Measurements from ENCODE around the gene BCR. TPM values are rescaled to one million over a fixed set of nuclear protein-coding genes. Genes with fewer than 3 reads are reported as not detected.

BCR gene
- total and polyA plus RNA-seq, 2 of the 4 experiments (the other 2 are of a cell fraction), result 28.9 to 44.6 TPM

- H3K4me3 ChIP-seq (ENCODE audit: insufficient read depth, low read depth, low read length), result no peak overlapping the region
- H3K9me1 ChIP-seq (ENCODE audit: insufficient read depth, low read length), result peaks cover 29% of the 10 kb centered on the region
- H3K4me2 ChIP-seq (ENCODE audit: low read depth, low read length), result no peak overlapping the region
- H4K8ac ChIP-seq (ENCODE audit: low read depth in 2 of 2, low read length in 2 of 2), result no peak overlapping the region
- H3K79me1 ChIP-seq (ENCODE audit: low read depth in 1 of 2, low read length in 2 of 2), result peaks cover 12 to 68% of the 10 kb centered on the region in 2 experiments
- no peak overlapping the region for H2BK5ac ChIP-seq (ENCODE audit: low read depth, low read length, poor library complexity, severe bottlenecking)
- no peak overlapping the region for H2BK20ac ChIP-seq (ENCODE audit: low read depth, low read length)
- no peak overlapping the region for H4K91ac ChIP-seq (ENCODE audit: insufficient read depth, low read depth, low read length)
- WGBS, 2 experiments (ENCODE audit: extremely low coverage in 2 of 2, insufficient read length in 1 of 2), result no CpG with 5 or more reads among the region's 9 CpGs
- H2AK5ac ChIP-seq (ENCODE audit: low read depth, low read length), result no peak overlapping the region
- ChIA-PET CTCF (no interaction called here), POLR2A (ENCODE audit: unreplicated experiment) (interaction anchor here (0.6 kb wide), 1 partner anchor 36 kb away, joined by 7 read pairs; no protein-coding TSS in a partner anchor)
- ATAC-seq (ENCODE audit: low read depth), result no peak
- H3K56ac ChIP-seq (ENCODE audit: extremely low read depth, insufficient read depth, low read length), result no peak overlapping the region
- H3K9ac ChIP-seq (ENCODE audit: low read depth, low read length), result no peak overlapping the region
- H3K23ac ChIP-seq (ENCODE audit: low read depth, low read length), result no peak overlapping the region
- no peaks in the 10 kb centered on the region for H3K9me3 ChIP-seq (ENCODE audit: control insufficient read depth, insufficient read depth, low read length)
- no TSS peak for BruUV-seq (replicated peaks)
- intact Hi-C loops (cut with micrococcal nuclease), result no loop called here
- H2AFZ ChIP-seq (replicated peaks; ENCODE audit: low read length, poor library complexity), result no peak overlapping the region
- no peak overlapping the region for H3K27ac ChIP-seq (ENCODE audit: insufficient read depth, low read length)
- no peaks in the 10 kb centered on the region for H3K27me3 ChIP-seq (ENCODE audit: control insufficient read depth, insufficient read depth, low read length)
- peaks cover 4% of the 10 kb centered on the region for H3K36me3 ChIP-seq (ENCODE audit: control insufficient read depth, insufficient read depth, low read length)
- H3K18ac ChIP-seq (ENCODE audit: low read depth, low read length), result no peak overlapping the region
- no peak overlapping the region for H2BK15ac ChIP-seq (ENCODE audit: low read depth, low read length)
- H3K4ac ChIP-seq (ENCODE audit: low read depth, low read length), result no peak overlapping the region
- no peak overlapping the region for H2BK120ac ChIP-seq (ENCODE audit: low read depth, low read length)
- TF ChIP-seq BHLHE40 (IDR thresholded peaks at IDR 0.05; ENCODE audit: low read depth, low read length) (no peak), CEBPB (IDR thresholded peaks at IDR 0.05; ENCODE audit: low read depth, low read length) (peak; percentile 55; the same call in 1 of the 2 replicates)
- H3K14ac ChIP-seq (replicated peaks; ENCODE audit: low read depth, low read length), result no peak overlapping the region
- H3K4me1 ChIP-seq (ENCODE audit: control insufficient read depth, insufficient read depth, low read length), result no peaks in the 10 kb centered on the region; the same call in 1 of the 2 replicates
- H2AK9ac ChIP-seq (replicated peaks; ENCODE audit: low read depth, low read length, poor library complexity), result no peak overlapping the region
- in situ Hi-C loops (cut with MboI; ENCODE audit: low sequenced_read_pairs), result no loop called here
- H4K5ac ChIP-seq (ENCODE audit: low read depth, low read length), result no peak overlapping the region
- DNase-seq, result no peak
- H4K20me1 ChIP-seq (ENCODE audit: insufficient read depth, low read length), result peaks cover 52% of the 10 kb centered on the region
- dilution Hi-C loops (cut with HindIII; ENCODE audit: low sequenced_read_pairs, unreplicated experiment), result no loop called here
These were observed 25.2 kb downstream of the BCR start for GRCh38 chr22:23205339-23206049.

Measured in IMR-90 (cell line).